NCI-H2107 (cell line): ENCODE measurements around the gene GTF3C6.
"Not testable (repeated sequence)": the region's sequence is repeated elsewhere in the genome, so short reads cannot be mapped to it uniquely, and the experiment has no call there.

ENCODE experiments used
- DNase-seq: peaks from one replicate; lab custom pipeline; 2025; lab: John Stamatoyannopoulos, UW

The GTF3C6 gene

DNA sequence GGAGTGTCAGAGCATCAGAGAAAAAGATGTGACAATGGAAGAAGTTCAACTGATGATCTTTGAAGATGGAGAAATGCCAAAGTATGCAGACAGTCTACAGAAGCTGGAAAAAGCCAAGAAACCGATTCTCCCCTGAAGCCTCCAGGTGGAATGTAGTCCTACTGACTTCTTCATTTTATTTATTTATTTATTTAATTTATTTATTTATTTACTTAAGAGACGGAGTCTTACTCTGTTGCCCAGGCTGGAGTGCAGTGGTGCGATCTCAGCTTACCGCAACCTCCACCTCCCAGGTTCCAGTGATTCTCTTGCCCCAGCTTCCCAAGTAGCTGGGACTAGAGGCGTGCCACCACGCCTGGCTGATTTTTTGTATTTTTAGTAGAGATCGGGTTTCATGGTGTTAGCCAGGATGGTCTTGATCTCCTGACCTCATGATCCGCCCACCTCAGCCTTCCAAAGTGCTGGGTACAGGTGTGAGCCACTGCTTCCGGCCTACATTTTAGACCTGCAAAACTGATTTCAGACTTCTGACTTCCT, 21.1 kb downstream of the GTF3C6 start:
- DNase-seq = no peak

DNA sequence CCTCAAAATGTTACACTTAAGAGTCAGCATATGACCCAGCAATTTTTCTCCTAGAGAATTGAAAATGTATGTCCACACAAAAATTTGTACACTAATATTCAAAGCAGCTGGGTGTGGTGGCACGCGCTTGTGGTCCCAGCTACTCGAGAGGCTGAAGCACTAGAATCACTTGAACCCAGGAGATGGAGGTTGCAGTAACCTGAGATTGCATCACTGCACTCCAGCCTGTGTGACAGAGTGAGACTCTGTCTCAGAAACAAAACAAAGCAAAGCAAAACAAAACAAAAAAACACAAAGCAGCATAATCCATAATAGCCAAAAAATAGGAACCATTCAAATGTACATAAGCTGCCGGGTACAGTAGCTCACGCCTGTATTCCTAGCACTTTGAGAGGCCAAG, 21.7 kb downstream of the GTF3C6 start:
- no peak for DNase-seq

DNA sequence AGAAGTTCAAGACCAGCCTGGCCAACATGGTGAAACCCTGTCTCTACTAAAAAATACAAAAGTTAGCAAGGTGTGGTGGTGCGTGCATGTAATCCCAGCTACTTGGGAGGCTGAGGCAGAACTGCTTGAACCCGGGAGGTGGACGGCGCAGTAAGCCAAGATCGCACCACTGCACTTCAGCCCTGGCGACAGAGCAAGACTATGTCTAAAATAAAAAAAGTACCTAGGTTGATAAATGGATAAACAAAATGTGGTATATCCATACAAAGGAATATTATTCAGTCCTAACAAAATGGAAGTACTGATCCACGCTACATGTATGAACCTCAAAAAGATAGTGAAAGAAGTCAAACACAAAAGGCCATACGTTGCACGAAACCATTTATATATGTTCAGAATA, 22.1 kb downstream of the GTF3C6 start:
- no peak for DNase-seq

DNA sequence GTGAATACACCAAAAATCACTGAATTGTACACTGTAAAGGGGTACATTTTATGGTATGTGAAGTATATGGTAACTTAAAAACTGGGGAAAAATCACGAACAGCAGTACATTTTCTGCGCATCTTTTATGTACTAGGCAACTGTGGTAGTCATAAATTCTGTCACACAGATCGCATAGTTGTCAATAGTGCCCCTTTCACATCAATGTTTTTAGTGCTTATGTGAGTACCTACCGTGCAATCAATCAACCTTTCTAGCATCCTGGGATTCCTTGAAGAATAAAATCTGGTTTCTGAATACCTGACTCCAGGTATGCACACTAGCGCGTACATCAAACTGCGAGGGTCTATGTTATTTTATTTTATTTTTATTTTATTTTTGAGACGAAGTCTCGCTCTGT, 22.7 kb downstream of the GTF3C6 start:
- no peak for DNase-seq

DNA sequence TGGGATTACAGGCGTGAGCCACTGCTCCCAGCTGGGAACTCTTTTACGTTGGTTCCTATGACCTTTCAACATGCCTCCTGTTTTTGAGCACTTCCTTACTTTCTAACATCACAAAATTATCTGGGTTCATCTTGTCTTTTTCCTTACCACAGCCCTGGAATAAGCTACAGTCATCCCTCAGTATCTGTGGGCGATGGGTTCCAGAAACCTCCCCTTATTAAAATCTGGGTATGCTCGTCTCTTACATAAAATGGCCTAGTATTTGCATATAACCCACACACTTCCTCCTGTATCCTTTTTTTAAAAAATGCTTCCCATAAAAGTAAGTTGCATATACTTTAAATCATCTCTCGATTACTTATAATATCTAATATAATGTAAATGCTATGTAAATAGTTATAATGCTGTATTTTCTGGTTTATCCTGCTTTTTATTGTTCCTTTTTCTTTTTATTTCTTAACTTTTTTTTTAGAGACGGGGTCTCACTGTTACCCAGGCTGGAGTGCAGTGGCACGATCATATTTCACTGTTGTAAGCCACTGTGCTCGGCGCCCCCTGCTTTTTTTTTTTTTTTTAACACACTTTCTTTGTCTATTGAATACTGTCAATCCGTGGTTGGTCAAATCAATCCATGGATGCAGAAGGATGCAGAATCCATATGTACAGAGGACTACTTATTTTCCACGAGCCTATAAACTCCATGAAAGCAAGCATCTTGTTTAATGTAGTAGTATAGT, 32.5 kb downstream of the GTF3C6 start:
- no peak for DNase-seq

DNA sequence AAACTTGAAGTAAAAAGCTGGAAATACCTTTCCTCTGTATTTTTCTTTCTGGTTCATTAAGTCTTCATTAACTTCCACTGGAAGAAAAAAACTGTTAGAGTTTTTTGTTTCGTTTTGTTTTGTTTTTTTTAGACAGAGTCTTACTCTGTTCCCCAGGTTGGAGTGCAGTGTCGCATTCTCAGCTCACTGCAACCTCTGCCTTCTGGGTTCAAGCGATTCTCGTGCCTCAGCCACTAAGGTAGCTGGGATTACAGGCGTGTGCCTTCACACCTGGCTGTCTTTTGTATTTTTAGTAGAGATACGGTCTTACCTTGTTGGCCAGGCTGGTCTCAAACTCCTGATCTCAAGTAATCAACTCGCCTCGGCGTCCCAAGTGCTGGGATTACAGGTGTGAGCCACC, 38.2 kb downstream of the GTF3C6 start:
- DNase-seq = no peak

DNA sequence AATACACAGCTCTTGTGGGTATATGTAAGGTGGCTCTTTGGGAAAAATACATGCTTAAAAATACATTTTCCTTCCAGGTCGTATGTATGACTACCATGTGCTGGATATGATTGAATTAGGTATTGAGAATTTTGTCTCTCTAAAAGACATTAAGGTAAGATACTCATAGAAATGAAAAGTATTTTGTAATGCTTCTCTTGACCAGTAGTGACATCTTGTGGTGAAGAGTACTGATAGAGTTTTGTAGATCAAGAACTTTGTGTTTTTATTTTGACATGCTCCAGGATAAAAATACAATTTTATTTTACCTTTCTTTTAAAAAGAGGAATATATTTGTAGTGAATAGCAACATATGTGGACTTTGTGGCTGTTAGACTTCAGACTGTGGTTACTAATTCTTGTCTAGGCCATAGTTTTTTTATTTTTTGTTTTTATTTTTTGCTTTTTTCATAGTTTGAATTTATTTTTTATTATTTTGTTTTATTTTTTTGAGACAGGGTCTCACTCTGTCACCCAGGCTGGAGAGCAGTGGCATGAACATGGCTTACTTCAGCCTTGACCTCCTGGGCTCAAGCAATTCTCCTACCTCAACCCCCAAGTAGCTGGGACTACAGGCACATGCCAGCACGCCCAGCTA, 41.2 kb downstream of the GTF3C6 start:
- DNase-seq = no peak

DNA sequence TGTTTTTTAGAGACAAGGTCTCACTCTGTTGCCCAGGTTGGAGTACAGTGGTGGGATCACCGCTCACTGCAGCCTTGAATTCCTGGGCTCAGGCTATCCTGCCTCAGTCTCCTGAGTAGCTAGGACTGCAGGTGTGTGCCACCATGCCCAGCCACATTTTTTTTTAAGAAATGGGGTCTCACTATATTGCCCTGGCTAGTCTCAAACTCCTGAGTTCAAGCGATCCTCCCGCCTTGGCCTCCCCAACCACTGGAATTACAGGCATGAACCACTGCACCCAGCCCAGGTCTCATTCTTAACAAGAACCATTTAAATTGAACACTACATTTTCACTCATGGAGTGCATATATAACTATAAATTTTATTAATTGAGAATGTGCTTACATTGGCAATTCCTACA, 43.8 kb downstream of the GTF3C6 start:
- no peak for DNase-seq

DNA sequence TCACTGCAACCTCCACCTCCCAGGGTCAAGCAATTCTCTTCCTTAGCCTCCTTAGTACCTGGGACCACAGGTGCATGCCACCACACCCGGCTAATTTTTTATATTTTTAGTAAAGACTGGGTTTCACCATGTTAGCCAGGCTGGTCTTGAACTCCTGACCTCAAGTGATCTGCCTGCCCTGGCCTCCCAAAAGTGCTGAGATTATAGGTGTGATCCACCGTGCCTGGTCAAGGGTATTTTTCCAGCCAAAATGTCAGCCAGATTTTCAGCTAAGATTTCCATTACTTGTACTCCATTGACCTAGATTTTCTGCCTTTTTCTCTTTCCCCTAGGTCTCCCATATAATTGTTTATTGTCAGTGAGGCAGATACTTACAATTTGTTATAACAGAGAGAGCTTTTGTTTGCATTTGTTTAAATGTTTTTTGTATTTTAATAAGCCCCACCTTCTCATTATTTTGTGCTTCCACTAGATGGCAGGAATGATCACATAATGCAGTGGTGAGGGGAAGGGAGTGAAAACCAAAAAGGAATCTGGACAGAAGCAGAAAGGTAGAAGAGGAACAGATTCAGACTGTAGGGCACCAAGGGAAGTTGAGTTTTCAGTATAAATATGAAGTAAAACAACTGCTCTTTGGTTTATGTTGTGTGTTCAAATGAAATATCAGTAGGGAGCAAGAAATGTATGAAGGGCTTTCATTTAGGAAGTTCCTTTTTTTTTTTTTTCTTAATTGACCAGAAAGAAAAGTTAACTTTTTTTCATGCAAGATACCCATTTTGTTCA, 53.0 kb downstream of the GTF3C6 start:
- DNase-seq = no peak

DNA sequence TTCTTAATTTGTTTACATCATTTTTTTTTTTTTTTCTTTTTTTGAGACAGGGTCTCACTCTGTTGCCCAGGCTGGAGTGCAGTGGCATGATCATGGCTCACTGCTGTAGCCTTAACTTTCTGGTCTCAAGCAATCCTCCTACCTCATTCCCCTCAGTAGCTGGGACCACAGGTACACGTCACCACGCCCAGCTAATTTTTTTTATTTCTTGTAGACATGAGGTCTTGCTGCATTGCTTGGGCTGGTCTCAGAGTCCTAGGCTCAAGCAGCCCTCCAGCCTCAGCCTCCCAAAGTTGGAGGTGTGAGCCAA, 53.6 kb downstream of the GTF3C6 start:
- no peak for DNase-seq

DNA sequence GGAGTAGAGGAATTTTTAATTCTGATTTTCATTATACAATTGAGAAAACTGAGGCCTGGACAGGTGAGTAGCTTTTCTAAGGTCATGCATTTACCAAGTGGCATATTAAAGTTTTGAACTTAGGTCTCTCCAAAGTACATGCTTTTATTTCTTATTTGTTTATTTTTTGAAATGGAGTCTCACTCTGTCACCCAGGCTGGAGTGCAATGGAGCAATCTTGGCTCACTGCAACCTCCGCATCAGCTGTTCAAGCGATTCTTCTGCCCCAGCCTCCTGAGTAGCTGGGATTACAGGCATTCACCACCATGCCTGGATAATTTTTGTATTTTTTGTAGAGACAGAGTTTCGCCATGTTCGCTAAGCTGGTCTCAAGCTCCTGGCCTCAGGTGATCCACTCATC, 54.0 kb downstream of the GTF3C6 start:
- not testable (repeated sequence) for DNase-seq

DNA sequence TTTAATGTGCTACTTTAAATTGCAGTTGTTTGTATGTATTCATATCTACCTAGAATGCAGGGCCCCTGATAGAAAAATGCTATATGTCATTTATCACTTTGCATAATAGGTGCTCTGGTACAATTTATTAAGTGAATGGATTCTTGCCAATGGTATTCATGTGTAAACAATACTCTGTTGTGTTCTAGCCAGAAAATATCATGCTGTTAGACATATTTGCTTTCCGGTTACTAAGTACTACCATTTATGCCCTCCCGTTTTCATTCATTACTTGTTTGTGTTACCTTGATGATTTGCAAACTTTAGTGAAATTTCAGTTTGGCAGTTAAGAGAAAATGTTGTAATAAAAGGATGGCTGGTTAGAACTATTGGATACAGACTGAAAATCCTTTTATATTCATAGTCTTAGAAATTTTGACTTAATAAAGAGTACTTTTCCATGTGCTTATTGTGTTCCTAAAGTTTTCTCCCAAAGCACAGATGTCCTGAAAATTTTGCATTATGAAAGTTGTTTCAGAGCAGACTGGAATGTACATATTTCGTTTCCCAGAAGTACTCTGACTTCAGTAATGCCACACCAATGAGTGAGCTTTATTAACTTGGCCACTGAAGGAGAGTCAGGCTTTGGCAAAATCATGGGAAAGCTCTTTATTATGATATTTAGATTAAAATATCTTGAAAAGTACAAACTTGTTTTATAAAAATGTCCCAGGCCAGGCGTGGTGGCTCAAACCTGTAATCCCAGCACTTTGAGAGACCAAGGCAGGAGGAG, 54.8 kb downstream of the GTF3C6 start:
- no peak for DNase-seq

DNA sequence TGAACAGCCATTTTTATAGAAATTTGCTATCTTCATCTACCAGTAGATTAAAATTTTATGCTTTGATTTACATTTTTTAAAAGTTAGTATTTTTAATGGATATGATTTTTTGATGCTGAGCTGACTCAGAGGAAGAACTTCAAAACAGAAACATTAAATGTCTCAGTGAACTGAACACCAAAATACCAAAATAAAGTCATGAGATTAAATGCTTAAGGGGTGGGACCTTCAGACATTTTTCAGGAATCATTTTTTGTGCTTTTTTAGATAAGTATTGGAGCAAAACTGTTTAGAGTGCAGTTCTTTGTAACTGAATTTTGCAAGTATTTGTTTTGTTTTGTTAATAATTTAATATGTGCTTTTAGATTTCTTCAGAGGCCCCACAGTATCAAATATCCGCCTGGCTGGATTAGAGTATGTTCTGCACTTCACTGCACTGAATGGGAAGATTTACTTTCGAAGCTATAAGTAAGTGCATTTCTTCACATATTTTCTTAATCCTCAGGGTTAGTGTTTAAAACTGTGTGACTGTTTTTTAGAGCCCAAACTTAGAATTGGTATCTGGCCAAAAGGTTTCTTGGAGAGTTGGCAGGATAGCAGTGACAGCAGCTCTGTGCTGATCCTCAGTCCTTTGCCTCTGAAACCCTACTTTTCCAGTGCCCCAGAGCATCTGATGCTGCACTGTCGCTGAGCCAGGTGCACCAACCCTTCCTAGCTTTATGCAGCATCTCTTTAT, 57.1 kb downstream of the GTF3C6 start:
- DNase-seq = no peak

DNA sequence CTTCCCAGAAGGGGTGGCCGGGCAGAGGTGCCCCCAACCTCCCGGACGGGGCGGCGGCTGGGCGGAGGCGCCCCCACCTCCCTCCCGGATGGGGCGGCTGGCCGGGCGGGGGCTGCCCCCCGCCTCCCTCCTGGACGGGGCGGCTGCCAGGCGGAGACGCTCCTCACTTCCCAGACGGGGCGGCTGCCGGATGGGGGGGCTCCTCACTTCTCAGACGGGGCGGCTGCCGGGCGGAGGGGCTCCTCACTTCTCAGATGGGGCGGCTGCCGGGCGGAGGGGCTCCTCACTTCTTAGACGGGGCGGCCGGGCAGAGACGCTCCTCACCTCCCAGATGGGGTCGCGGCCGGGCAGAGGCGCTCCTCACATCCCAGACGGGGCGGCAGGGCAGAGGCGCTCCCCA, 58.7 kb downstream of the GTF3C6 start:
- not testable (repeated sequence) for DNase-seq
